ENCODE results near the gene KAZN.

- TF ChIP-seq, protein P1, sequence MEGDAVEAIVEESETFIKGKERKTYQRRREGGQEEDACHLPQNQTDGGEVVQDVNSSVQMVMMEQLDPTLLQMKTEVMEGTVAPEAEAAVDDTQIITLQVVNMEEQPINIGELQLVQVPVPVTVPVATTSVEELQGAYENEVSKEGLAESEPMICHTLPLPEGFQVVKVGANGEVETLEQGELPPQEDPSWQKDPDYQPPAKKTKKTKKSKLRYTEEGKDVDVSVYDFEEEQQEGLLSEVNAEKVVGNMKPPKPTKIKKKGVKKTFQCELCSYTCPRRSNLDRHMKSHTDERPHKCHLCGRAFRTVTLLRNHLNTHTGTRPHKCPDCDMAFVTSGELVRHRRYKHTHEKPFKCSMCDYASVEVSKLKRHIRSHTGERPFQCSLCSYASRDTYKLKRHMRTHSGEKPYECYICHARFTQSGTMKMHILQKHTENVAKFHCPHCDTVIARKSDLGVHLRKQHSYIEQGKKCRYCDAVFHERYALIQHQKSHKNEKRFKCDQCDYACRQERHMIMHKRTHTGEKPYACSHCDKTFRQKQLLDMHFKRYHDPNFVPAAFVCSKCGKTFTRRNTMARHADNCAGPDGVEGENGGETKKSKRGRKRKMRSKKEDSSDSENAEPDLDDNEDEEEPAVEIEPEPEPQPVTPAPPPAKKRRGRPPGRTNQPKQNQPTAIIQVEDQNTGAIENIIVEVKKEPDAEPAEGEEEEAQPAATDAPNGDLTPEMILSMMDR (IDR thresholded peaks at IDR 0.05; ENCODE audit: insufficient read depth, low read depth, low read length) = no peak
- TF ChIP-seq EZH2 (IDR thresholded peaks at IDR 0.05; ENCODE audit: insufficient read depth, low read length) = no peak
Measured at GRCh38 chr1:15130607-15131006, 532.1 kb downstream of the KAZN start.
